HCT116 (cell line): ENCODE measurements around the gene ZNF423. TPM values are rescaled to one million over a fixed set of nuclear protein-coding genes. Genes with fewer than 3 reads are reported as not detected.

Experiments used
- ATAC-seq: fragments of 200-7000 bp; cut with Tn5 transposase; 2 replicates; pipeline ENCODE4 v1.9.1; 2020; ENCODE audit warnings: mild to moderate bottlenecking, moderate library complexity
- BruUV-seq: library from RNA; stranded (reverse); fragments of 400-500 nt; replicated peaks from 2 replicates; lab custom pipeline; 2021; lab: Mats Ljungman, UMichigan
- CTCF ChIA-PET: fragments of 300-600 bp; sonication (Branson Sonifier 250); formaldehyde crosslinking; loops from one replicate; lab custom pipeline; 2021; ENCODE audit warnings: antibody characterized with exemption; lab: Charles Lee
- POLR2A ChIA-PET: fragments of 300-600, 350-600 bp; sonication (Branson Sonifier 250); formaldehyde crosslinking; loops from one replicate; lab custom pipeline; 2021; ENCODE audit warnings: antibody characterized with exemption; lab: Charles Lee
- RAD21 ChIA-PET, 2 experiments: fragments of 300-600 bp; sonication (Branson Sonifier 250); formaldehyde crosslinking; loops; one replicate each; lab custom pipeline; 2023; ENCODE audit warnings: low total read pairs in 2 of 2; ENCODE audit not compliant: uncharacterized antibody in 2 of 2, unreplicated experiment in 2 of 2, low non-redundant PET in 1 of 2; lab: Charles Lee
- DNase-seq: peaks from one replicate; pipeline ENCODE4 v3.0.0-alpha.2; 2010; ENCODE audit warnings: low read depth, low spot score
- H2AFZ ChIP-seq: fragments of 200-600 bp; shearing (Covaris generic), sonication (generic); 2 replicates; pipeline ENCODE4 v1.6.1; 2017; ENCODE audit warnings: low read depth, mixed run types, mixed read lengths, antibody characterized with exemption, low read length; ENCODE audit not compliant: poor library complexity, severe bottlenecking
- H3K27ac ChIP-seq: 2 replicates; pipeline ENCODE4 v1.5.1; 2012; ENCODE audit warnings: low read depth, low read length
- H3K27me3 ChIP-seq: fragments of 200-600 bp; sonication (generic); 2 replicates; pipeline ENCODE4 v1.6.1; 2016; ENCODE audit warnings: mixed run types, low read length, mixed read lengths; ENCODE audit not compliant: insufficient read depth
- H3K36me3 ChIP-seq, 2 experiments: fragments of 200-500 bp in 1 of 2; fragments of 200-600 bp in 1 of 2; sonication (Bioruptor generic) in 1 of 2; sonication (generic) in 1 of 2; 2 replicates each; pipeline versions ENCODE4 v1.5.1 to v1.6.1; 2014 to 2016; ENCODE audit warnings: low read length in 2 of 2, inconsistent platforms in 1 of 2, mixed read lengths in 1 of 2, mixed run types in 1 of 2; ENCODE audit not compliant: insufficient read depth in 2 of 2, control insufficient read depth in 1 of 2
- H3K4me1 ChIP-seq, 2 experiments: fragments of 200-600 bp in 1 of 2; sonication (generic) in 1 of 2; 2 replicates each; pipeline versions ENCODE4 v1.5.1 to v1.6.1; 2012 to 2017; ENCODE audit warnings: low read length in 2 of 2, inconsistent platforms in 1 of 2, mild to moderate bottlenecking in 1 of 2, mixed read lengths in 1 of 2, mixed run types in 1 of 2, moderate library complexity in 1 of 2; ENCODE audit not compliant: insufficient read depth in 2 of 2, control insufficient read depth in 1 of 2
- H3K4me2 ChIP-seq: fragments of 200-600 bp; sonication (generic); 2 replicates; pipeline ENCODE4 v1.6.1; 2017; ENCODE audit warnings: mixed run types, low read length, mixed read lengths
- H3K4me3 ChIP-seq, 2 experiments: fragments of 200-600 bp in 1 of 2; sonication (generic) in 1 of 2; replicated peaks in 1 of 2; 2 replicates each; pipeline ENCODE4 v1.5.1; 2011 to 2016; ENCODE audit warnings: low read length in 2 of 2, control low read depth in 1 of 2, low read depth in 1 of 2, mild to moderate bottlenecking in 1 of 2, mixed read lengths in 1 of 2, mixed run types in 1 of 2
- H3K79me2 ChIP-seq: fragments of 200-600 bp; sonication (generic); 2 replicates; pipeline ENCODE4 v1.6.1; 2017; ENCODE audit warnings: mild to moderate bottlenecking, mixed run types, low read length, moderate library complexity, mixed read lengths; ENCODE audit not compliant: insufficient read depth
- H3K9ac ChIP-seq: fragments of 200-600 bp; sonication (generic); 2 replicates; pipeline ENCODE4 v1.6.1; 2016; ENCODE audit warnings: low read length, mixed read lengths
- H3K9me2 ChIP-seq: fragments of 200-600 bp; sonication (generic), shearing (Covaris generic); 2 replicates; pipeline ENCODE4 v1.6.1; 2017; ENCODE audit warnings: mixed run types, mild to moderate bottlenecking, moderate library complexity; ENCODE audit not compliant: insufficient read depth
- H3K9me3 ChIP-seq, 2 experiments: fragments of 200-500 bp in 1 of 2; fragments of 200-600 bp in 1 of 2; sonication (Bioruptor generic) in 1 of 2; sonication (generic) in 1 of 2; 2 replicates each; pipeline ENCODE4 v1.6.1; 2014 to 2017; ENCODE audit warnings: low read length in 2 of 2, mixed read lengths in 2 of 2, inconsistent platforms in 1 of 2, low read depth in 1 of 2, mild to moderate bottlenecking in 1 of 2, mixed run types in 1 of 2, moderate library complexity in 1 of 2; ENCODE audit not compliant: control insufficient read depth in 1 of 2, insufficient read depth in 1 of 2
- H4K20me1 ChIP-seq: fragments of 200-600 bp; sonication (generic), shearing (Covaris generic); 2 replicates; pipeline ENCODE4 v1.6.1; 2017; ENCODE audit warnings: mixed run types, mild to moderate bottlenecking, moderate library complexity; ENCODE audit not compliant: insufficient read depth
- CBX3 ChIP-seq: IDR thresholded peaks from 2 replicates; pipeline ENCODE4 v1.6.1; 2012; ENCODE audit warnings: low read depth
- CEBPB ChIP-seq: IDR thresholded peaks from 2 replicates; pipeline ENCODE4 v1.6.1; 2012; ENCODE audit warnings: low read depth
- CTCF ChIP-seq, 3 experiments: fragments of 200-600 bp in 1 of 3; sonication (generic) in 1 of 3; IDR thresholded peaks in 2 of 3; conservative IDR thresholded peaks in 1 of 3; 2 replicates each; pipeline ENCODE4 v1.5.1; 2012 to 2017; ENCODE audit warnings: low read depth in 2 of 3, low read length in 2 of 3, antibody characterized with exemption in 1 of 3, borderline replicate concordance in 1 of 3, control low read depth in 1 of 3, mild to moderate bottlenecking in 1 of 3, mixed read lengths in 1 of 3, mixed run types in 1 of 3, moderate library complexity in 1 of 3; ENCODE audit not compliant: insufficient read depth in 1 of 3
- ELF1 ChIP-seq: IDR thresholded peaks from 2 replicates; pipeline ENCODE4 v1.6.1; 2012; ENCODE audit warnings: low read depth, borderline replicate concordance
- FOSL1 ChIP-seq: IDR thresholded peaks from 2 replicates; pipeline ENCODE4 v1.6.1; 2012; ENCODE audit warnings: low read depth
- JUND ChIP-seq: IDR thresholded peaks from 2 replicates; pipeline ENCODE4 v1.6.1; 2012
- MAX ChIP-seq: IDR thresholded peaks from 2 replicates; pipeline ENCODE4 v1.6.1; 2012
- POLR2A ChIP-seq: IDR thresholded peaks from 2 replicates; pipeline ENCODE4 v1.7.0; 2011; ENCODE audit warnings: borderline replicate concordance; ENCODE audit not compliant: insufficient read depth, insufficient read length; ENCODE audit errors: extremely low read depth
- POLR2AphosphoS5 ChIP-seq: IDR thresholded peaks from 2 replicates; pipeline ENCODE4 v1.6.1; 2011; ENCODE audit warnings: mild to moderate bottlenecking, low read depth, low read length, moderate library complexity
- SP1 ChIP-seq: IDR thresholded peaks from 2 replicates; pipeline ENCODE4 v1.6.1; 2012; ENCODE audit warnings: low read depth
- SRF ChIP-seq: IDR thresholded peaks from 2 replicates; pipeline ENCODE4 v1.6.1; 2012; ENCODE audit warnings: low read depth
- TCF7L2 ChIP-seq: IDR thresholded peaks from 2 replicates; pipeline ENCODE4 v1.7.0; 2011; ENCODE audit warnings: borderline replicate concordance, inconsistent platforms; ENCODE audit not compliant: insufficient read depth, insufficient read length; ENCODE audit errors: extremely low read depth
- ZFX ChIP-seq: fragments of 450-650 bp; IDR thresholded peaks from 2 replicates; pipeline ENCODE4 v1.6.1; 2017
- intact Hi-C: fragments of 100-400 bp; cut with micrococcal nuclease; formaldehyde crosslinking; loops from 2 replicates; pipeline ENCODE4 v1.10.0; 2022
- total RNA-seq: library from RNA; stranded (reverse); gene quantifications from one replicate; pipeline ENCODE4 v1.2.1, GENCODE V29; 2021; ENCODE audit not compliant: unreplicated experiment

The ZNF423 gene
- total RNA-seq, 1 experiment from 2014 or later: 0.22 TPM

GRCh38 chr16:49469311-49469670 lies 386.6 kb downstream of the ZNF423 start:
- intact Hi-C loops: no loop called here
- DNase-seq: no peak
- Histone ChIP-seq H3K4me2 (no peak overlapping the region), H3K9me2 (no peaks in the 10 kb centered on the region), H4K20me1 (no peaks in the 10 kb centered on the region), H3K4me1 (no peaks in the 10 kb centered on the region), H3K27me3 (peaks cover 27% of the 10 kb centered on the region), H3K27ac (no peak overlapping the region), H3K36me3 (no peaks in the 10 kb centered on the region), H3K9me3 (no peaks in the 10 kb centered on the region), H3K9ac (no peak overlapping the region), H3K4me3 (no peak overlapping the region), H3K79me2 (no peaks in the 10 kb centered on the region), H2AFZ (no peak overlapping the region)
- ATAC-seq: no peak
- ChIA-PET RAD21 (no interaction called here), CTCF (no interaction called here), POLR2A (no interaction called here)
- TF ChIP-seq ELF1 (no peak), POLR2AphosphoS5 (no peak), SP1 (no peak), MAX (no peak), FOSL1 (no peak), TCF7L2 (no peak), JUND (no peak), POLR2A (no peak), SRF (no peak), ZFX (no peak)
- no TSS peak for BruUV-seq

- Histone ChIP-seq H3K9me2 (no peaks in the 10 kb centered on the region), H3K4me1 (no peaks in the 10 kb centered on the region), H4K20me1 (no peaks in the 10 kb centered on the region), H3K4me2 (no peak overlapping the region), H3K27ac (no peak overlapping the region), H3K27me3 (peaks cover 25% of the 10 kb centered on the region), H3K79me2 (no peaks in the 10 kb centered on the region), H3K4me3 (no peak overlapping the region), H3K9me3 (no peaks in the 10 kb centered on the region), H3K36me3 (no peaks in the 10 kb centered on the region), H3K9ac (no peak overlapping the region), H2AFZ (no peak overlapping the region)
- TF ChIP-seq SRF (no peak), MAX (no peak), FOSL1 (no peak), POLR2A (no peak), JUND (no peak), CEBPB (no peak), CTCF (IDR thresholded peaks at IDR 0.05 in 2 of 3, conservative IDR thresholded peaks at IDR 0.05 in 1 of 3; ENCODE audit: borderline replicate concordance in 1 of 3, insufficient read depth in 1 of 3, low read depth in 2 of 3, low read length in 2 of 3) (no peak), POLR2AphosphoS5 (no peak), CBX3 (no peak)
- no peak for ATAC-seq
- ChIA-PET RAD21 (no interaction called here), CTCF (no interaction called here), POLR2A (no interaction called here)
- DNase-seq: no peak
- BruUV-seq: no TSS peak
- intact Hi-C loops: no loop called here
Measured at GRCh38 chr16:49468611-49469310, 387.2 kb downstream of the ZNF423 start.
